ENCODE data around the gene EHD4. TPM values are rescaled to one million over a fixed set of nuclear protein-coding genes. Genes with fewer than 3 reads are reported as not detected.

EHD4 gene
- total RNA-seq, 1 donor from 2014 or later, result 68.8 TPM

GRCh38 chr15:41980654-41981323, 8.4 kb upstream of the EHD4 start:
- DNase-seq (ENCODE audit: low read depth in 2 of 2), result no peak

GRCh38 chr15:41979493-41980266, 7.3 kb upstream of the EHD4 start:
- DNase-seq (ENCODE audit: low read depth in 2 of 2), result no peak

GRCh38 chr15:41978534-41978933, 6.2 kb upstream of the EHD4 start:
- DNase-seq (ENCODE audit: low read depth in 2 of 2), result no peak

- no peak for DNase-seq (ENCODE audit: low read depth in 2 of 2)
Observed at GRCh38 chr15:41977757-41978383, 5.5 kb upstream of the EHD4 start.

- DNase-seq (ENCODE audit: low read depth in 2 of 2), result no peak
Observed at GRCh38 chr15:41975669-41976068, 3.3 kb upstream of the EHD4 start.

- DNase-seq (ENCODE audit: low read depth in 2 of 2), result no peak
Observed at GRCh38 chr15:41974041-41974440, 1.7 kb upstream of the EHD4 start.

GRCh38 chr15:41971895-41972252, 483 bp downstream of the EHD4 start:
- DNase-seq (ENCODE audit: low read depth in 2 of 2), result no peak

GRCh38 chr15:41971089-41971894, 1.1 kb downstream of the EHD4 start:
- peak; percentile 40 to 90 for DNase-seq (ENCODE audit: low read depth in 2 of 2)

GRCh38 chr15:41970456-41970855, 1.9 kb downstream of the EHD4 start:
- DNase-seq (ENCODE audit: low read depth in 2 of 2), result no peak

- peak in 1 of 2 donors; percentile 69 for DNase-seq (ENCODE audit: low read depth in 2 of 2)
Observed at GRCh38 chr15:41969851-41970431, 2.4 kb downstream of the EHD4 start.

GRCh38 chr15:41968701-41969100, 3.7 kb downstream of the EHD4 start:
- no peak for DNase-seq (ENCODE audit: low read depth in 2 of 2)

GRCh38 chr15:41967506-41968206, 4.7 kb downstream of the EHD4 start:
- peak in 1 of 2 donors; percentile 56 for DNase-seq (ENCODE audit: low read depth in 2 of 2)

GRCh38 chr15:41966920-41967465, 5.4 kb downstream of the EHD4 start:
- no peak for DNase-seq (ENCODE audit: low read depth in 2 of 2)

GRCh38 chr15:41966414-41966812, 5.9 kb downstream of the EHD4 start:
- no peak for DNase-seq (ENCODE audit: low read depth in 2 of 2)

- DNase-seq (ENCODE audit: low read depth in 2 of 2), result no peak
Observed at GRCh38 chr15:41965441-41966413, 6.6 kb downstream of the EHD4 start.

- no peak for DNase-seq (ENCODE audit: low read depth in 2 of 2)
Observed at GRCh38 chr15:41961595-41962202, 10.7 kb downstream of the EHD4 start.

GRCh38 chr15:41961001-41961518, 11.3 kb downstream of the EHD4 start:
- DNase-seq (ENCODE audit: low read depth in 2 of 2), result peak in 1 of 2 donors; percentile 60

GRCh38 chr15:41958002-41958420, 14.3 kb downstream of the EHD4 start:
- peak in 1 of 2 donors; percentile 94 for DNase-seq (ENCODE audit: low read depth in 2 of 2)
